ENCODE measurements around the gene ST3GAL2.
"Not testable (repeated sequence)": the region's sequence is repeated elsewhere in the genome, so short reads cannot be mapped to it uniquely, and the experiment has no call there.

The ST3GAL2 gene

DNA sequence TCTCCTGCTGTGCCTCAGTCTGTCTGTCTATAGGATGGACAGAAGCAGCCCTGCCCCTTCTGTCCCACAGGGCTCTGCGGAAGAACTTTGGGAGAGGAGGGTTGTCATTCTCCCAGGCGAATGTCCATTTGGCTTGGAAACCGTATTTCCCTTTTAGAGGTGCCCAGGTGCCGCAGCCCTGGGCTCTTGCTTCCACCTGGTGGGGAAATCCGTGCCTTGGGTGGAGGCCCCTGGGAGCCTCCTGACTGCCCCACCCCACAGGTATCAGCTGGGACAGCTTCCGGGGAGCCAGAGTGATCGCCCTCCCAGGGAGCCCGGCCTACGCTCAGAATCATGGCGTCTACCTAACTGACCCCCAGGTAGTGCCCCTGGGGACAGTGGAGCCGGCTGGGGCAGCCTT is 28.2 kb upstream of the ST3GAL2 start:
- DNase-seq (ENCODE audit: low spot score), result no peak

GRCh38 chr16:70466805-70467076 is 27.8 kb upstream of the ST3GAL2 start:
- DNase-seq (ENCODE audit: low spot score), result no peak

- DNase-seq (ENCODE audit: low spot score), result no peak
Observed at GRCh38 chr16:70465999-70466804, 27.3 kb upstream of the ST3GAL2 start.

DNA sequence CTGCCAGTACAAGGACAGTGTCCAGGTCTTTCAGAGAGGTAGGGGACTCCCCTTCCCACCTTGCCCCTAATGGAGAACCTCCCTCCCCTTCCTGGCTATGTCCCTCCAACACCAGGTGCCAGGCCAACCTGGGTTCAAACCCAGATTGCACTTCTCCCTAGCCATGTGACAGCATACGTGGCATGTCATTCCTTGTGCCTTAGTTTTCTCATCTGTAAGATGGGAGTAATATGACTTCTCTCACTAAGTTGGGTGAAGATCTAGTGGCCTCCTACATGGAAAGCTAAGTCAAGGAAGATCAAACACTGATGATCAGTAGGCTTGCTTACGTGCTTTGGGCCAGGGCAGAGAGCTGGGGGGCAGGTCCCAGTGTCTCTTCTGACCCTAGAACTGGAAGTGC is 24.3 kb upstream of the ST3GAL2 start:
- no peak for DNase-seq (ENCODE audit: low spot score)

DNA sequence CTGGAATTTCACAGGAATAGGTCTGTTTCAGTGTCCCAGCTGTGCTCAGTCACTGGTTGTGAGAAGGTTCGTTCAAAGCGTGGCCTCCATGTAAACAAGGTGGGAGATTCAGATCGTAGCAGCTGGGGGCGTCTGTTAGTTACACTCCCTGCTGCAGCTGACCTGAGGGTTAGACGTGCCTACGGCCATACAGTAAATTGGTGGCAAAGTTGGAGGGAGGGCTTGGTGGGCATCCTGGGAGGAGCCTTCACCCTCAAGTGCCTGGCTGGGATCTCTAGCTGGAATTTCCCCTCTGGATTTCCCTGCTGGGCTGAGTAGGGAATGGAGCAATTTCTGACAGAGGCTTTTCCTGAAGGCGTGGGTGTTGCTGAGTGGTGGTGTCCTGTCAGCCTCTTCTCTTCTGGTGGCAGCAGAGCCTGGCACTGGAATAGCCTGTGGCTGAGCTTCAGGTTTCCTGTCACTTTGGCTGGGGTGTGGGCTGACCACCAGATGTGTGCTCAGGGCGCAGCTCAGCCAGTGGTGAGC is 21.9 kb upstream of the ST3GAL2 start:
- DNase-seq (ENCODE audit: low spot score), result no peak

GRCh38 chr16:70457446-70458166 is 18.7 kb upstream of the ST3GAL2 start:
- DNase-seq (ENCODE audit: low spot score), result no peak

- no peak for DNase-seq (ENCODE audit: low spot score)
Observed at GRCh38 chr16:70455910-70456309, 17.0 kb upstream of the ST3GAL2 start.

DNA sequence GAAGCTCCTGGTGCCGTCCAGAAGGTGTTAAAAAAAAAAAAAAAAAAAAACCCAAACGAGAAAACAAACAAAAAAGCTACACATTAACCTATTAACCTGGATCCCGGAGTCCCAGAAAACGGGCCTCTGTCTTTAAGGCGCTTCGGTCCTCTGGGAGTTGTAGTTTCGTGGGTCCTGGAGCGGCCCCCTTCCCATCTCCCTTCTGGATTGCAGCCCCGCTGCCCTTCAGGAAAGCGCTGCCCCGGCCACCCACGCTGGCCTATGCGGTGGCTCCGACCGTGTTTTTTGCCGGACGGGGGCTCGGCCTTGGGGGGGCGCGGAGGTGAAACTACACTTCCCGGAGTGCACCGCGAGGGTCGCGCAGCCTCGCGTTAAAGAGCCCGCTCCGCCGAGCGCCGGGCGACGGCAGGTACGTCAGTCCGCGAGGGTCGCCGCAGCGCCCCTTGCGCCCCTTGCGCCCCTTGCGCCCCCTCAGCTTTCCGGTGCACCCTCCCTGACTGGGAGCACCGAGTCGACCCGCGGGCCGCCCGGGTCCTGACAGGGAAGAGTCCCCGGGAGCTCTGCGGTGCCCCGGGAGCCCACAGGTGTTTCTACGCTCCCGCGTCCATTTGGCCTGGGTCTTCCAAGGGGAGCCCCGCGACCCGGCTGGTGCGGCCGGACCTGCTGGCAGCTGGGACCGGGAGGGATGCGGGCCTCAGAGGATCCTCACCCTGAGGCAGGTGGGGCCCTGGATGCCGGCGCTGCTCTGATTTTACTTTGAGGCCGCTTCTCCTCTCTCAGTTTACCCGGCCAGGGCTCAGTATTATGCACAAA is 15.5 kb upstream of the ST3GAL2 start, which contains the start of gene FCSK:
Gene FCSK, plus strand, starts transcription at position 374 of the 813 bp plus-strand sequence. CDS start 8,596 bp downstream, outside the sequence.
- DNase-seq (ENCODE audit: low spot score), result peak; percentile 82

GRCh38 chr16:70453892-70454221 is 15.0 kb upstream of the ST3GAL2 start:
- DNase-seq (ENCODE audit: low spot score), result no peak

DNA sequence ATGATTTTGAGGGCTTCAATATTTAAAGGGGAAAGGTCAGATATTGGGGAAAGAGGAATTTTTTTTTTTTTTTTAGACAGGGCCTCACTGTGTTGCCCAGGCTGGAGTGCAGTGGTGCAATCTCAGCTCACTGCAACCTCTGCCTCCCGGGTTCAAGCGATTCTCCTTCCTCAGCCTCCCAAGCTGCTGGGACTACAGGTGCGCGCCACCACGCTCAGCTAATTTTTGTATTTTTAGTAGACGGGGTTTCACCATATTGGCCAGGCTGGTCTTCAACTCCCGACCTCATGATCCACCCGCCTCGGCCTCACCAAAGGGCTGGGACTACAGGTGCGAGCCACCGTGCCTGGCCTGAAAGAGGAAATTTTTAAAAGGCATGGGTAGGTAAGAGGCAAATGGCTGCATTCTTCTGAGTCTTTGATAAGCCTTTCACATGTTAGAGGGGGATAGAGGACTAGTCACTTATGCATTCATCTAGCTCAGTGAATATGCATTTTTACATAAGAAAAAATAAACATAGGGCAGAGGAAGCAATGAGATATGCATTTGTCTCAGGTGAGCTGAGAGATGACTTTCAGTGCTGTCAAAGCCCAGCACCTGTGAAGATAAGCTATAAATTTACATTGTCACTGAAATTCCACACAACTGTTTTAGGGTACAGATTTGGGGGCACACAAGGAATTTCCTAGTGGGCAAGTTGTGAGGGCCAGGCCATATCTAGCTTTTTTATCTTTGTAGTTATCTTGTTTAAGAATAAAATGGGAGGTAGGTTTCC is 14.4 kb upstream of the ST3GAL2 start:
- DNase-seq (ENCODE audit: low spot score), result no peak

GRCh38 chr16:70451004-70451340 is 12.1 kb upstream of the ST3GAL2 start:
- DNase-seq (ENCODE audit: low spot score), result not testable (repeated sequence)

DNA sequence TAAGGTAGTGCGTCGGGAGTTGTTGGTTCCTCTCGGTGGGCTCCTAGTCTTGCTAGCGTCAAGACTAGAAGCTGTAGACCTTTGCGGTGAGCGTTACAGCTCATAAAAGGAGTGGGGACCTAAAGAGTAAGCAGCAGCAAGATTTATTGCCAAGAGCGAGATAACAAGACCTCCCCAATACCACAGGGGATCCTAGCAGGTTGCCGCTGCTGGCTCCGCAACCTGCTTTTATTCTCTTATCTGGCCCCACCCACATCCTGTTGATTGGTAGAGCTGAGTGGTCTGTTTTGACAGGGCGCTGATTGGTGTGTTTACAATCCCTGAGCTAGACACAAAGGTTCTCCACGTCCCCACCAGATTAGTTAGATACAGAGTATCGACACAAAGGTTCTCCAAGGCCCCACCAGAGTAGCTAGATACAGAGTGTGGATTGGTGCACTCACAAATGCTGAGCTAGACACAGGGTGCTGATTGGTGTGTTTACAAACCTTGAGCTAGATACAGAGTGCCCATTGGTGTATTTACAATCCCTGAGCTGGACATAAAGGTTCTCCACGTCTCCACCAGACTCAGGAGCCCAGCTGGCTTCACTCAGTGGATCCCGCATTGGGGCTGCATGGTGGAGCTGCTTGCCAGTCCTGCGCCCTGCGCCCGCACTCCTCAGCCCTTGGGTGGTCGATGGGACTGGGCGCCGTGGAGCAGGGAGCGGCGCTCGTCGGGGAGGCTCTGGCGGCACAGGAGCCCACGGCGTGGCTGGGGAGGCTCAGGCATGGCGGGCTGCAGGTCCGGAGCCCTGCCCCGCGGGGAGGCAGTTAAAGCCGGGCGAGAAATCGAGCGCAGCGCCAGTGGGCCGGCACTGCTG is 11.5 kb upstream of the ST3GAL2 start:
- DNase-seq (ENCODE audit: low spot score), result not testable (repeated sequence)

DNA sequence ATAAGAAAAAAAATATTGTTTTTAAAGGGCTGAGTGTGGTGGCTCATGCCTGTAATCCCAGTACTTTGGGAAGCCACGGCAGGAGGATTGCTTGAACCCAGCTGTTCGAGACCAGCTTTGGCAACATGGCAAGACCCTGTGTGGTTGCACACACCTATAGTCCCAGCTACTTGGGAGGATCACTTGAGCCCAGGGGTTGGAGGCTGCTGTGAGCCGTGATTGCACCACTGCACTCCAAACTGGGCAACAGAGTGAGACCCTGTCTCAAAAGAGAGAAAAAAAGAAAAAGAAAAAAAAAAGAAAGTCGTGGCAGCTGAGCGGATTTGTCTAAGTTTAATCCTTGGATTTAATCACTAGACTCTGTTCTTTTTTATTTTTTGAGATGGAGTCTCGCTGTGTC is 9.2 kb upstream of the ST3GAL2 start:
- DNase-seq (ENCODE audit: low spot score), result no peak

GRCh38 chr16:70444249-70445063 is 5.6 kb upstream of the ST3GAL2 start:
- DNase-seq (ENCODE audit: low spot score), result no peak

DNA sequence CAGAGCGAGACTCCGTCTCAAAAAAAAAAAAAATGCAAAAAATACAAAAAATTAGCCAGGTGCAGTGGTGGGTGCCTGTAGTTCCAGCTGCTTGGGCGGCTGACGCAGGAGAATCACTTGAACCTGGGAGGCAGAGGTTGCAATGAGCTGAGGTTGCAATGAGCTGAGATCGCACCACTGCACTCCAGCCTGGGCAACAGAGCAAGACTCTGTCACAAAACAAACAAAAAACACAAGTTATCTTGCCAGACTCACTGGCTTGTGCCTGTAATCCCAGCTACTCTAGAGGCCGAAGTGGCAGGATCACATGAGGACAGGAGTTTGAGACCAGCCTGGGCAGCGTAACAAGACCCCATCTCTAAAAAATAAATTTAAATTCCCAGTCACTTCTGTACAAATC is 3.4 kb upstream of the ST3GAL2 start:
- no peak for DNase-seq (ENCODE audit: low spot score)

GRCh38 chr16:70441406-70441990 is 2.6 kb upstream of the ST3GAL2 start:
- no peak for DNase-seq (ENCODE audit: low spot score)

GRCh38 chr16:70440009-70440692 is 1.3 kb upstream of the ST3GAL2 start:
- DNase-seq (ENCODE audit: low spot score), result no peak

GRCh38 chr16:70438585-70438968 is 323 bp downstream of the ST3GAL2 start:
- DNase-seq (ENCODE audit: low spot score), result no peak

Measured in cerebellar cortex (tissue), 1 donor.